Cardiac fibroblast (primary cell): ENCODE measurements around the gene GTF3C5.

Experiments used
- DNase-seq, 2 donors: peaks; one replicate each; pipeline versions ENCODE4 v3.0.0 to v3.0.0-alpha.2; 2010; ENCODE audit warnings: low read depth in 2 of 2
- H3K4me3 ChIP-seq, 2 donors: replicated peaks in 1 of 2; 1 replicate in 1 of 2; 2 replicates in 1 of 2; pipeline ENCODE4 v1.5.1; 2011; ENCODE audit warnings: low read depth in 2 of 2, low read length in 2 of 2, mild to moderate bottlenecking in 2 of 2, moderate library complexity in 1 of 2
- TF ChIP-seq, protein P1 (sequence below): IDR thresholded peaks from one replicate; pipeline ENCODE4 v1.5.1; 2011; ENCODE audit warnings: low read depth, mild to moderate bottlenecking, low read length, inconsistent platforms

Gene GTF3C5

DNA sequence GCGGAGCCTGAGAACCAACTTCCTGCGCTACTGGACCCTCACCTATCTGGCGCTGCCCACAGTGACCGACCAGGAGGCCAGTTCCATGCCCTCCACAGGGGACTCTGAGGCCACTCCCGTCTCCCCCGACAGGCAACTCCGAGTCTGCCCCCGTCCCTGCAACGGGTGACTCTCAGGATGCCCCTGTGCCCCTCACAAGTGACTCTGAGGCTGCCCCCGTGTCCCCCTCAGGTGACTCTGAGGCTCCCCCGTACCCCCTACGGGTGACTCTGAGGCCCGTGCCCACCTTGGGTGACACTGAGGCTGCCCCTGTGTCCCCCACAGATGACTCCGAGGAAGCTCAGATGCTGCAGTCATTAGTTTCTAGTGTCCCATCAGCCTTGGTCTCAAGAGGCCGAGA is 56.1 kb downstream of the GTF3C5 start:
- TF ChIP-seq, protein P1, sequence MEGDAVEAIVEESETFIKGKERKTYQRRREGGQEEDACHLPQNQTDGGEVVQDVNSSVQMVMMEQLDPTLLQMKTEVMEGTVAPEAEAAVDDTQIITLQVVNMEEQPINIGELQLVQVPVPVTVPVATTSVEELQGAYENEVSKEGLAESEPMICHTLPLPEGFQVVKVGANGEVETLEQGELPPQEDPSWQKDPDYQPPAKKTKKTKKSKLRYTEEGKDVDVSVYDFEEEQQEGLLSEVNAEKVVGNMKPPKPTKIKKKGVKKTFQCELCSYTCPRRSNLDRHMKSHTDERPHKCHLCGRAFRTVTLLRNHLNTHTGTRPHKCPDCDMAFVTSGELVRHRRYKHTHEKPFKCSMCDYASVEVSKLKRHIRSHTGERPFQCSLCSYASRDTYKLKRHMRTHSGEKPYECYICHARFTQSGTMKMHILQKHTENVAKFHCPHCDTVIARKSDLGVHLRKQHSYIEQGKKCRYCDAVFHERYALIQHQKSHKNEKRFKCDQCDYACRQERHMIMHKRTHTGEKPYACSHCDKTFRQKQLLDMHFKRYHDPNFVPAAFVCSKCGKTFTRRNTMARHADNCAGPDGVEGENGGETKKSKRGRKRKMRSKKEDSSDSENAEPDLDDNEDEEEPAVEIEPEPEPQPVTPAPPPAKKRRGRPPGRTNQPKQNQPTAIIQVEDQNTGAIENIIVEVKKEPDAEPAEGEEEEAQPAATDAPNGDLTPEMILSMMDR: no peak
- DNase-seq: no peak

DNA sequence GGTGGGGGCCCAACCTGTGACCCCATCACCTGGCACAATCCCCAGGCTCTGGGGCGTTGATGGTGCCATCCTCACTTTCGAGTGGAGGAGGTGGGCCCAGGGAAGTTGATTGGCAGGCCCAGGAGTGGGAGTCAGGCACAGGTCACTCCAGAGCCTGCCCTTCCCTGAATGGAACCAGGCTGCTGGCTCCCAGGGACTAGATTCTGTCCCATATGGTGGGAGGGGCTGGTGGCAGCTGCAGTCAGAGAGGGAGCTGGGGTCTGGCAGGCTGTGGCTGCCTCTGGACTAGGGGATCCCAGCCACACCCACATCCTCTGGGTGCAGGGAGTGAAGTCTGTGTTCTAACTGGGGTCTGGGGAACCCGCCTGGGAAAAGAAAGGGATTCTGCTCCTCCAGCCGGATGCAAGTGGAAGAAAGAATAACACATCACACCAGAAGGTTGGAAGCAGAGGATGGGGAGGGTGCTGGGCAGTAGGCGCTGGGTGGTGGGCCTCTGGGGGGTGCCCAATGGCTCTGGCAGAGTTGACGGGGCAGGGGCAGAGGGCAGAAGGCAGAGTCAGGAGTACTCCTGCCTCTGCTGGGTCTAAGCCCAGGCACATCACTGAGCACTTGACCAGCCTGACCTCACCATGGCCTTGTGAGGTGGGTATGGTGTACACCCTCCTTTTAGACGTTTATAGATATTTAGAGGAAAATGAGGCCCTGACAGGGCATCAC is 56.8 kb downstream of the GTF3C5 start:
- H3K4me3 ChIP-seq: no peak overlapping the region
- no peak for DNase-seq
- TF ChIP-seq, protein P1: no peak

More for the DNA sequence above, 56.1 kb downstream of the GTF3C5 start:
- H3K4me3 ChIP-seq: no peak overlapping the region

DNA sequence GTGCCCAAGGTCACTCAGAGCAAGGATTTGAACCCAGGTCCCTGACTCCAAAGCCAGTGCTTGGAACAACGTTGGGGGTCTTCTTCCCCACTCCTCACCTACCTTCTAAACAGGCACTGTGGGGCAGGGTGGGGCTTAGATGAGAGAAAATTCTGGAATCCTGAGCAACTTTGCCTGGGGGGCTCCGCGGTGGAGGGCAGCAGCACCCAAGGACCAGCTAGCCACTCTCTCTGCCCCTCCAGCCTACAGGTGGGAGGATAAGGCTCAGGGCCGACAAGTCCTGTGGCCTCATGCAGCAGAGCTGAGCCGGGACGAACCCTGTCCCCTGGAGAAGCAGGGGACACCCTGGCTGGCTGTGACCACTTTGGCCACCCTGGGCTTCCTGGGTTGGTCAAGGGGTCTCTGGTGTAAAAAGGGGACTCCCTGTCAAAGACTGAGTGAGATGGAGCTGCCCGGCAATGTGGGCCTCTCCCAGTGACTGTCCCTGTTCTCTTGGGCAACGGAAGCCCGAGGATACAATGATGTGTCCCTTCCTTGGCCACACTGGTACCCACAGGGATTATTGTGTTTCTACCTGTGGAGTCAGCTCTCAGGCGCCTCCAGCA is 57.5 kb downstream of the GTF3C5 start:
- no peak overlapping the region for H3K4me3 ChIP-seq
- no peak for DNase-seq
- TF ChIP-seq, protein P1: no peak

DNA sequence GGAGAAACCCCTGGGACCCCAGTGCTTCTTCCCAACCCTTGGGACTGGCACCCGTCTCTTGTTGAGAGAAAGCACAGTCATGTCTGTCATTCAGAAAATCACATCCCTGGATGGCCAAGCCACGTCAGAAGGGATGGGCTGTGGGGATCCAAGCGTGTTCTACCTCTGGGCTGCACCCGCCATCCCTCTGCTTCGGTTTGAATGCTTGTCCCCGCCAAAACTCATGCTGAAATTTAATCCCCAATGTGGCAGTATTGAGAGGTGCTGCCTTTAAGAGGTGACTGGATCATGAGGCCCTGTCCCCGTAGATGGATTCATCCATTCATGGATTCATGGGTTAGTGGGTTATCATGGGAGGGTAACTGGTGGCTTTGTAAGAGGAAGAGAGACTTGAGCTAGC is 58.0 kb downstream of the GTF3C5 start:
- H3K4me3 ChIP-seq: no peak overlapping the region
- DNase-seq: no peak
- TF ChIP-seq, protein P1: no peak

DNA sequence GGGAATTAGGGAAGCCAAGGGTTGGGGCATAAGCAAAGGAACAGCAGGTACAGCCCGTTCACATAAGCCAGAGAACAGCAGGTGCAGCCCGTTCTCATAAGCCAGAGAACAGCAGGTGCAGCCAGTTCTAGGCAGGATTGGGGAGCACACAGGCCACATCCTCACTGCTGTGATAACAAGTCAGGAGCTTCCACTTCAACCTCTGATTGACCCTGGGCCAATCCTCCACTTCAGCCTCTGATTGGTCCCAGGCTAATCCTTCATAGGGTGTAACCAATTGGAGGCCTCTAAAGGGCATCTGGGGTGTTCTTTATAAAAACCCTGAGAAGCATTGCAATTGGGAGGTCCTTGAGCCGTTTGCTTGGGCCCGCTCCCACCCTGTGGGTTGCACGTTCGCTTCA is 58.5 kb downstream of the GTF3C5 start:
- H3K4me3 ChIP-seq: no peak overlapping the region
- TF ChIP-seq, protein P1: no peak

DNA sequence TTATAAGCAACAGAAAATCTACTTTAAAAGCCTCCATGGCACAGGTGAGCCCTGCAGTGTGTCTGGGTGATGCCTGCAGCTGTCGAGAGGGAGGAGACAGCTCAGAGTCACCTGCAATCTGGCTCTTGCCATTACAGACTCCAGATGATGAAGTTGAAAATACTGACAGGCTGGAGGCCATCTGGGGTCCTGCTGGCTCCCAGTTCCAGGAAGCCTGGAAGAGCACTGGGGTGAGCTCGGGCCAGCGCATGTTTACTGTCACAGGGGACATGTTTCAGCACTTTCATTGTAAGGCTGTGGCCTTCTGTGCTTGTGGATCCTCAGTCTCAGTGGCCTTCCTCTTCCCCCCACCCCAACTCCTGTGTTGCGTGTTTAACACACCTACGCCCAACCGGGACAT is 59.4 kb downstream of the GTF3C5 start:
- no peak for DNase-seq
- TF ChIP-seq, protein P1: no peak
- no peak overlapping the region for H3K4me3 ChIP-seq

More for the DNA sequence above, 58.5 kb downstream of the GTF3C5 start:
- no peak for DNase-seq
